Measurements from ENCODE around the gene SRRM3.

Gene SRRM3

GRCh38 chr7:76273503-76273902, 71.8 kb downstream of the SRRM3 start:
- H3K9me3 ChIP-seq (ENCODE audit: control insufficient read depth, insufficient read depth, low read depth, low read length) = no peaks in the 10 kb centered on the region
- H3K4me3 ChIP-seq (ENCODE audit: low read depth, low read length) = no peak overlapping the region
- ChIA-PET POLR2A (interaction anchor here (0.6 kb wide), 1 partner anchor 44 kb away, joined by 3 read pairs; no protein-coding TSS in a partner anchor), CTCF (interaction anchor here (0.7 to 2.8 kb wide), 5 partner anchors 10 to 41 kb away, joined by 3 to 12 read pairs (median 3); no protein-coding TSS in a partner anchor)
- no peak overlapping the region for H3K27ac ChIP-seq (ENCODE audit: extremely low read depth, low read depth, low read length)
- TF ChIP-seq ZNF366 (tag by site-specific recombination; conservative IDR thresholded peaks at IDR 0.05) (peak; percentile 20; the same call in 1 of the 2 replicates), ZNF830 (tag by site-specific recombination; IDR thresholded peaks at IDR 0.05; ENCODE audit: low read depth) (no peak)
- H3K36me3 ChIP-seq (ENCODE audit: control insufficient read depth in 2 of 2, insufficient read depth in 1 of 2, low read length in 2 of 2) = no peaks in the 10 kb centered on the region
- no peaks in the 10 kb centered on the region for H3K4me1 ChIP-seq (ENCODE audit: control insufficient read depth, insufficient read depth, low read length)

GRCh38 chr7:76278540-76278939, 76.8 kb downstream of the SRRM3 start:
- Histone ChIP-seq H3K36me3 (ENCODE audit: control insufficient read depth in 2 of 2, insufficient read depth in 1 of 2, low read length in 2 of 2) (no peaks in the 10 kb centered on the region), H3K4me3 (ENCODE audit: low read depth, low read length) (no peak overlapping the region), H3K27ac (ENCODE audit: extremely low read depth, low read depth, low read length) (no peak overlapping the region), H3K4me1 (ENCODE audit: control insufficient read depth, insufficient read depth, low read length) (no peaks in the 10 kb centered on the region), H3K9me3 (ENCODE audit: control insufficient read depth, insufficient read depth, low read depth, low read length) (no peaks in the 10 kb centered on the region)
- ChIA-PET POLR2A (interaction anchor here (0.9 to 1.5 kb wide), 2 partner anchors 8 to 9 kb away, joined by 3 read pairs; no protein-coding TSS in a partner anchor), CTCF (interaction anchor here (0.9 to 1.9 kb wide), 3 partner anchors 12 to 35 kb away, joined by 3 to 5 read pairs (median 4); no protein-coding TSS in a partner anchor)
- TF ChIP-seq SP2 (tag by site-specific recombination; IDR thresholded peaks at IDR 0.05) = peak; percentile 46
- no peak for TF ChIP-seq TSHZ1 (tag by site-specific recombination; IDR thresholded peaks at IDR 0.05; ENCODE audit: borderline replicate concordance)

- H3K4me3 ChIP-seq (ENCODE audit: low read depth, low read length) = no peak overlapping the region
- H3K9me3 ChIP-seq (ENCODE audit: control insufficient read depth, insufficient read depth, low read depth, low read length) = no peaks in the 10 kb centered on the region
- ChIA-PET CTCF (interaction anchor here (0.8 kb wide), 1 partner anchor 38 kb away, joined by 3 read pairs; no protein-coding TSS in a partner anchor), POLR2A (no interaction called here)
- TF ChIP-seq ZBTB44 (tag by site-specific recombination; IDR thresholded peaks at IDR 0.05) (no peak), ZNF692 (tag by site-specific recombination; IDR thresholded peaks at IDR 0.05) (no peak), ZNF501 (tag by site-specific recombination; IDR thresholded peaks at IDR 0.05) (no peak), ZNF292 (tag by site-specific recombination; IDR thresholded peaks at IDR 0.05; ENCODE audit: borderline replicate concordance, low read depth) (no peak), KLF17 (tag by site-specific recombination; IDR thresholded peaks at IDR 0.05) (no peak), PATZ1 (tag by site-specific recombination; IDR thresholded peaks at IDR 0.05) (no peak), ZNF610 (tag by site-specific recombination; IDR thresholded peaks at IDR 0.05; ENCODE audit: borderline replicate concordance) (no peak), ZNF776 (tag by site-specific recombination; IDR thresholded peaks at IDR 0.05; ENCODE audit: borderline replicate concordance) (no peak), TSHZ1 (tag by site-specific recombination; IDR thresholded peaks at IDR 0.05; ENCODE audit: borderline replicate concordance) (no peak), ZNF423 (tag by site-specific recombination; IDR thresholded peaks at IDR 0.05) (no peak), SALL2 (tag by site-specific recombination; IDR thresholded peaks at IDR 0.05; ENCODE audit: borderline replicate concordance) (no peak)
- H3K27ac ChIP-seq (ENCODE audit: extremely low read depth, low read depth, low read length) = no peak overlapping the region
- no peaks in the 10 kb centered on the region for H3K36me3 ChIP-seq (ENCODE audit: control insufficient read depth in 2 of 2, insufficient read depth in 1 of 2, low read length in 2 of 2)
- no peaks in the 10 kb centered on the region for H3K4me1 ChIP-seq (ENCODE audit: control insufficient read depth, insufficient read depth, low read length)
These were observed 78.7 kb downstream of the SRRM3 start for GRCh38 chr7:76280408-76280807.

Measured in HEK293 (cell line).